ENCODE measurements around the gene TRIM7.
"Not testable (repeated sequence)": the region's sequence is repeated elsewhere in the genome, so short reads cannot be mapped to it uniquely, and the experiment has no call there.

TRIM7 gene

DNA sequence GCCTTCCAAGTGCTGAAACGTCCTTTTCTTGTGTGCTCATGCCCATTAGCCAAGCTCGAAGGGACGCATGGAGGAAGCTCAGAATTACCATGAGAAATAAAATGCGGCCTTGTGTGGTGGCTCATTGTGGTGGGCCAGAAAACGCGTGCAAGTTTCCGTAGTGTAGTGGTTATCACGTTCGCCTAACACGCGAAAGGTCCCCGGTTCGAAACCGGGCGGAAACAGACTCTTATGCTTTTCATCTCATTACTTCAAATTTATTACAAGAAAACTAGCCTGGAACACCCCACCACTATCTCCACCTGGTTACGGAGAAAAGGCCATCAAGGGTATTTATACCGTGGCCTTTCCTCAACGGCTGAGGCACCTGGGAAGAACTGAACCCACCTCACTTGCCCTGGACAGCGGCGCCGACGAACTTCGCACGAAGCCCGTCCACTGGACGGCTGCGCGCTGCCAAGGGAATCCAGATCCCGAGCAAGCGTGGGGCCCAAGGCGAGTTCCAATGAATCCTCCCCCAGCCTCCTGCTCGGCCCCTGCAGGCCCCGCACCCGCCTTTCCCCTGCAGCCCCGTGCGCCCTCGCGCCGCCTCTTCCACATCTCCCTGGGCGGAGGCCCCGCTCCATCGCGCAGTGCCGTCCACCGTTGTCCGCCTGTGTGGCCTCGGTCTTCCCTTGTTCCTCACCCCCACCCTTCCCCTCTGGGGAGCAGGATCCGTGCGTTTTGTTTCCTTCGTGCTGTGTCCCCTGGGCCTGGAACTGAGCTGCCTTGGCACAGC is 35.3 kb downstream of the TRIM7 start:
- not testable (repeated sequence) for DNase-seq

DNA sequence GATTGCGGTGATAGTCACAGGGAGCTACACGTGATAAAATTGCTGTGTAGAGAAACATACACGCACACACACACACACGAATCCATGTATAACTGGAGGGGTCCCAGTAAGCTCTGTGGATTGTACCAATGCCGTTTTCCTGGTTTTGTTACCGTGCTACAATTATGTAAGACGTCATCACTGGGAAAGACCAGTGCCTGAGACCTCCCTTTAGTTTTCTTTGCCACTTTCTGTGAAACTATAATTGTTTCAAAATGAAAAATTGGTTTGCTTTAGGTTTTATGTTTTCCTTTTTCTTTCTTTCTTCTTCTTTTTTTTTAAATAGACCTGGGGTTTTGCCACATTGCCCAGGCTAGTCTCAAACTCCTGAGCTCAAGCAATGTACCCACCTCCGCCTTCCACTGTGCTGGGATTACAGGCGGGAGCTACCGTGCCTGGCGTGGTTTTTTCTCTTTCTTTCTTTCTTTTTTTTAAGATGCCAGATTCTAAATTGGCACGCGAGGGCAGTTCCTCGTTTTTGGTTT is 36.3 kb downstream of the TRIM7 start:
- no peak for DNase-seq

DNA sequence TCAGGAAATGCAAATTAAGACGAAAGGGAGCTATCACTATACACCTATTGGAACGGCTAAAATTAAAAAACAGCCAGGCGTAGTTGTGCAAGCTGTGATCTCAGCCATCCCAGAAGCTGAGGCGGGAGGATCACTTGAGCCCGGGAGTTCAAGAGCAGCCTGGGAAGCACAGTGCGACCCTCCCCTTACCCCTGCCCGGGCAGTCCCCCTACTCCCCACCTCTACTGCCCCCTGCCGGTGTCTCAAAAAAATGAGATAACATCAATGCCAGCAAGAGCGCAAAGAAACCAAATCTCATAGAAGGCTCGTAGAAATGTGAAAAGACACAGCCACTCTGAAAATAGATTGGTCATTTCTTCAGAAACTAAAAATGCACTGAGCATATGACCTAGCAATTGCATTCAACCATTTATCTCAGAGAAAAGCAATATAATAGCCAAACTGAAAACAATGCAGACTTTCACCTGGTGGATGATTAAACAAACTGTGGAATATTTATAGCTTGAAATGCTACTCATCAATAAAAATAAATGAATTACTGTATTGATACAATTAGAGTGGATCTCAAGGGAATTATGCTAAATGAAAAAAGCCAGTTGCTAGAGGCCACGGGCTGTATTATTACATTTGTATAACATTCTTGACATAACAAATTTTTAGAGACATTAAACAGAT is 37.0 kb downstream of the TRIM7 start:
- no peak for DNase-seq

DNA sequence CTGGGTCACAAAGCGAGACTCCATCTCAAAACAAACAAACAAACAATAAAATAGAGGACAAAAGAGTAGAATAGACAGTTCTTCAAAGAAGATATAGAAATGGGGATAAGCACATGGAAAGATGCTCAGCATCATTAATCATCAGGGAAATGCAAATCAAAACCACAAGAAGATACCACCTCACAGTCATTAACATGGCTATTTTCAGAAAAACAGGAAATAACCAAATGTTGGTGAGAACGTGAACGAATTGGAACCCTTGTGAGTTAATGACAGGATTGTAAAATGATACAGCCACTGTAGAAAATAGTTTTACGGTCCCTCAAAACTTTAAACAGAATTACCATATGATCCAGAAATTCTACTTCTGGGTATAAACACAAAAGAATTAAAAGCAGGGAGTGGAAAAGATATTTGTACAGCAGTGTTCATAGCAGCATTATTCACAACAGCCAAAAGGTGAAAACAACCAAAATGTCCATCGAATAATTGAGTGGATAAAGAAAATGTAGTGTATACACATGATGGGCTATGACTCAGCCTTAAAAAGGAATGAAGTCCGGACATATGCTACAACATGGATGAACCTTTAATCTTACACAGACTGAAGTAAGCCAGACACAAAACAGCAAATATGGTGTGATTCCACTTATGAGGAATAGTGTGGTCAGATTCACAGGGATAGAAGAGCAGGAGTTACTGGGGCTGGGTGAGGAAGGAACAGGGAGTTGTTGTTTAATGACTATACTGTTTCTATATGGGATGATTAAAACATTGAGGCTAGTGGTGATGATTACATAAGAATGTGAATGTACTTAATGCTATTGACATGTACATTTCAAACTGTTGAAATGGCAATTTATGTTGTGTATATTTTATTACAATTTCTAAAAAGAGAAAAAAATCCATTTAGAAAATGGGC is 37.9 kb downstream of the TRIM7 start:
- DNase-seq, result no peak

DNA sequence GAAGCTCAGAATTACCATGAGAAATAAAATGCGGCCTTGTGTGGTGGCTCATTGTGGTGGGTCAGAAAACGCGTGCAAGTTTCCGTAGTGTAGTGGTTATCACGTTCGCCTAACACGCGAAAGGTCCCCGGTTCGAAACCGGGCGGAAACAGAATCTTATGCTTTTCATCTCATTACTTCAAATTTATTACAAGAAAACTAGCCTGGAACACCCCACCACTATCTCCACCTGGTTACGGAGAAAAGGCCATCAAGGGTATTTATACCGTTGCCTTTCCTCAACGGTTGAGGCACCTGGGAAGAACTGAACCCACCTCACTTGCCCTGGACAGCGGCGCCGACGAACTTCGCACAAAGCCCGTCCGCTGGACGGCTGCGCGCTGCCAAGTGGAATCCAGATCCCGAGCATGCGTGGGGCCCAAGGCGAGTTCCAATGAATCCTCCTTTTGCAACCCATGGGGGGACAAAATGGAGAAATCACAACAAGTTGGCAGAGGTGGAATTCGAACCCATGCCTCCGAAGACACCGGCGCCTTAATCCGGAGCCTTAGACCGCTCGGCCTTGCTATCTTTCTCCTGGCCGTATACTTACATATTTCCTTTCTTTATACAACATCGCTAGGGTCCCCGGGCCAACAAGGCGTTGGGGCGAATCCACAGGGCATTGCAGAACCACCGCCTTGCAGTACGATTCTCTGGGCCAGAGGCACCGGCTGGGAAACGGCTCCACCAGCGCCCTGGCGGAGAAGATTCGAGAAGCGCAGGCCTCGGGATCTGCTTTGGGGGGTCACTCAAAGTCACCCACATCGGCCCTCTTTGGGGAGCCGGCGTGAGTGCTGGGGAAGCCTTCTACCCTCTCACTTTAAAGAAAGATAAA is 40.7 kb downstream of the TRIM7 start:
- DNase-seq, result no peak

DNA sequence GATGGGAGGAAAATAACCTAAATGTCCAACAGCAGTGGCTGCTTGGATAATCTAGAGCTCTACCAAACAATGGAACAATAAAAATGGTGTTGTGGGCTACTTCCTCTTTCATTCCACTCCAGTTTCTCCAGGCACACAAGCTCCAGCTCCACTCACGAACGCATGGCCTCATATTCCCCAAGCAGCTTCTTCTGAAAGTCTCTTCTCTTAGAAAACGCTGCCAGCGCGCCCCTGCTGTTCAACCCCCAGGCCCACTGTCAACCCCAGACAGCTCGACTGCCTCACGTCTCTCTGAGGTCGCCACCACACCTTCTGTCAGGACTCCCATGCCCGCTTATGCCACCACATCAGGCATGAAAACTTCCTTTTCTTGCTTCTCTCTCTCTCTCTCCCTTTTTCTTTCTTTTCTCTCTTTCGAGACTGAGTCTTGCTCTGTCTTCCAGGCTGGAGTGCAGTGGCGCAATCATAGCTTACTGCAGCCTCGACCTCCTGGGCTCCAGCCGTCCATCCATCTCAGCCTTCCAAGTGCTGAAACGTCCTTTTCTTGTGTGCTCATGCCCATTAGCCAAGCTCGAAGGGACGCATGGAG is 41.4 kb downstream of the TRIM7 start:
- DNase-seq, result no peak

DNA sequence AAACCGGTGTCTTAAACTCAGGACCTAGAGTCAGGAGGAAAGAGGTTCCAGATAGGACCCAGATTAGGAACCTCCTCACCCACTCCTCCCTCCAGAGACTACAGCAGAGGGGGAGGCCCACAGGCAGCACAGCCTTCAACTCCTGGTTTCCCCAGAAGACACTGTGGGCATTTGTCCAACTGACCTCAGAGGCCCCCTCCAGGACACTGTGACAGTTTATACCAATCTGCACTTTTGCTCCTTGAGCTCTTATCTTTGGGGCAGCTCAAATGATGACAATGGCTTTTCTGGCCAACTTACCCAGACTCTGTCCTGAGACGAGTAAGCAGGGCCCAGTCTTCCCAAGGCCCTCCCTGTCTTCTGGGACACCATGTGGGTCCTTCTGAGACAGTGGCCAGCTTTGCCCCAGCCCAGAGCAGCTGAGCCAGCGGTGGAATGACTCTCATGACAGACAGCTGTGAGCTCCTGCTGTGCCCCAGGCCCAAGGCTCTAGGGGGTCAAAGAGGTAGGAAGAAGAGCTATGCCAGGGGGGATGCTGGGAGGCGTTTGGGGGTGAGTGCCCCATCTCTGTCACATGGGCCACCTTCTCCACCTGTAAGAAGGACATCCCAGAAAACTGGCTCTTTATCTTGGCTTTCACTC is 43.3 kb downstream of the TRIM7 start:
- DNase-seq, result no peak

DNA sequence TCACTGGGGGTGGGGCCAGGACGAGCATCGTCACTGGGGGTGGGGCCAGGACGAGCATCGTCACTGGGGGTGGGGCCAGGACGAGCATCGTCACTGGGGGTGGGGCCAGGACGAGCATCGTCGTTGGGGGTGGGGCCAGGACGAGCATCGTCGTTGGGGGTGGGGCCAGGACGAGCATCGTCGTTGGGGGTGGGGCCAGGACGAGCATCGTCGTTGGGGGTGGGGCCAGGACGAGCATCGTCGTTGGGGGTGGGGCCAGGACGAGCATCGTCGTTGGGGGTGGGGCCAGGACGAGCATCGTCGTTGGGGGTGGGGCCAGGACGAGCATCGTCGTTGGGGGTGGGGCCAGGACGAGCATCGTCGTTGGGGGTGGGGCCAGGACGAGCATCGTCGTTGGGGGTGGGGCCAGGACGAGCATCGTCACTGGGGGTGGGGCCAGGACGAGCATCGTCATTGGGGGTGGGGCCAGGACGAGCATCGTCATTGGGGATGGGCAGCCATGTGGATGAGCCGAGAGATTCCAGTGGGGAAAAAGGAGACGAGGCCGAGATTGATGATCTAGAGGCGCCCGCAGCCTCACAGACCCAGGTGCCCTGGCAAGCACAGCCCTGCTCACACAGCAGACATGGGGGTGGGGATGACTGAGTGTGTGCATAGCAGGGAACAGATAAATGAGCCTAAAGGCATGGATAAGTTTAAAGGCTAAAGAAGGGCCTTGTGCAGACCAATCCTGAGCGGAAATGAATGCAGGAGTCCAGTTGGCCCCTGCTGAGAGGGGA is 44.1 kb downstream of the TRIM7 start:
- DNase-seq, result not testable (repeated sequence)

DNA sequence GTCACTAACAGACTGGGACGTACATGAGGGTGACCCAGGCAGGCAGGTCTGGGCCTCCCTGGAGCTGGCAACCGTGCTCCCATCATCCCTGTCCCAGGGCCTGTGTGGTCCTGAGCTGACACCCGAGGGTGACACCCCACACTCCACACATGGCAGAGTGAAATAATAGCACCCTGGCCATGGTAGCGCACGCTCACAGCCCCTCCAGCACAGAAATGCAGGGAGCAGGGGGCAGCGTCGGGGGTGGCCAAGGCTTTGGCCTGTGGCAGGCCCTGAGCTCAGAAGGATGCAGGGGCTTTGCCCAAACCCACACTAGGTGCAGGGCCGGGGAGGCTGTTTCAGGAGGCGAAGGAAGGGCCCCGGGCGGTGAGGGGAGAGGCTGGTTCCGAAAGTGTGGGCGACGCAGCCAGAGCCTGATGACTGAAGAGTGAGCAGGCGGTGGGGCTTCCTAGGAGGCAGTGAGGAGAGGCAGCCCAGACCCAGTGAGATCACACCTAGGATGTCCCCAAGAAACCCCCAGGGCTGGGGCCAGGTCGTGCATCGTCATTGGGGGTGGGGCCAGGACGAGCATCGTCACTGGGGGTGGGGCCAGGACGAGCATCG is 44.7 kb downstream of the TRIM7 start:
- DNase-seq, result no peak

DNA sequence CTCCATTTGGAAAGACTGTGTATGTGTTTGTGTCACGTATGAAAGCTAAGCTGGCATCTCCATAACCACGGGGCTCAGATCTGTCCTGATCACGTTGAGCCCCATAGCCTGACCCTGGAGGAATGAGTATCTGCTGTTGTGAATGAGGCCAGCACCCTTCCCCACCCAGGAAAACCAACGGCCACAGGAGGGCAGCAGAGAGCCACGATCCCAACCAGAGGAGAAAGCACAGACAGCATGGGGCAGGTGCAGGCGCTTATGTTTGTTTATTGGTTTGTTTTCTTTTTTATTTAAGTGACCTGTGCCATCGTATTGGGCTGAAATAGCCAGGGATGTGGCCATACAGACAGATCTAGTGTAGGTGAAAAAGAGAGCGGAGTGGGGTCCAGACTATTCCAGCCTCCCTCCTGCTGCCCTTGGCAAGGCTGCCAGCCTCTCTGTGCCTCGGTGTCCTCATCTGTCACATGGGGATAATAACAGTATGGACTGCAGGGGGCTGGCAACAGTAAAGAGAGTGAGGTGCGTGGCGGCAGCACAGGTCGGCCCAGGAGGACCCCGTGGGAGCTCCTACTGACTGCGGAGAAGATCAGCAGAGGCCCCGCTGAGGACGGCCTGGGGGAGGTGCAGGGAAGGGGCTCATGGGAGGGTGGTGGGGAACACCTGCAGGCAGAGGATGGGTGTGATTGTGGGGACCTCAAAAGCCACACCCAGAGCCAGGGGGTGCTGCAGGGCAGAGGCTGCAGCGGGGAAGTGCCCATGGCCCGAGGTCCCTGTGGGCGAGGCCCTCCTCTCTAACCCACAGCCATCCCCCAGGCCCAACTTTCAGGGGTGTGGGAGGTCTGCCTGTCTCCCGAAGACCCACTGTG is 45.5 kb downstream of the TRIM7 start:
- no peak for DNase-seq

DNA sequence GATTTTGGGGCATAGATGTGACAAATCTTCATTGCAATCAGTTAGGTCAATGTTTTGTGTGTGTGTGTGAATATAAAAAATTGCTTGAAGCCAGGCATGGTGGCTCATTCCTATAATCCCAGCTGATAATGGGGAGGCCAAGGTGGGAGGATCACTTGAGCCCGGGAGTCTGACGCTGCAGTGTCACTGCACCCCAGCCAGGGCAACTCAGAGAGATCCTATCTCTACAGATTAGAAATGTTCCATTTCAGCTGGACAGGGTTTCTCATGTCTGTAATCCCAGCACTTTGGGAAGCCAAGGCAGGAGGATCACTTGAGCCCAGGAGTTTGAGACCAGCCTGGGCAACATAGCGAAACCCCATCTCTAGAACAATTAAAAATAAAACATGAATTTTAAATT is 46.1 kb downstream of the TRIM7 start:
- DNase-seq, result no peak

DNA sequence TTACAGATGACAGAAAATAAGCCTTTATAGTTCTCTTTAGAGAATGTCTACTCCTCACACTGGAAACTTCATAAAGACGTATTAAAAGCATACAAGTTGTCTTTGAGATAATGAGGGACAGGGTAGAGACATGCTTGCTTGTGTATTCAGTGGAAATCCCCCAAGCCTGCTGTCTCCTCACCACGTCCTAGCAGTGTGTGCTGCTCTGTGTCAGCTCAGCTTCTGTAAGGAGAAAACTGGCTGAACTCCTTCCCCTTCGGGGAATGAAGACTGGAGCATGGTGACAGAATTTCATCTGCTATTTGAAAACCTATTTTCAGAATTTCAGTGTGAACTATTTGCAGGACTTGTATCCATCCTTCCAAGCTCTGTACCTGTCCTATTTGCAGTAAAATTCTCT is 48.2 kb downstream of the TRIM7 start:
- no peak for DNase-seq

DNA sequence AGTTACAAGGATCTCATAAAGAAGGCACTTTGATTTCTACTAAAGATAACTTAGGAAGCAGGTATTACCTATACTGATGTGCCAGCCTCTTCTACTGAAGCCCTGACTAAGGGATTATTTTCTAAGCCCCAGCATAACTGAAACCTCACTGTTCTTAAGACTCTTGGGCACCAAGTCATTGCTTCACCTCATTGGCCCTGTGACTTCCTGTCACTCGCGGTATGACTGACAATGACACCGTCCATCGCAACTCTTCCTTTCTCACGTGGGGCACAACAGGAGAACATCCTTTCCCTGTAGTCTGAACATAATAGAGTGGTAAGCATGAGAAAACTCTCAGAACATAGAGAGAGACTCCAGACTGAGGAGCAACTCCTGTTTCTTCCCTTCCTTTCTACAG is 51.2 kb downstream of the TRIM7 start:
- no peak for DNase-seq

DNA sequence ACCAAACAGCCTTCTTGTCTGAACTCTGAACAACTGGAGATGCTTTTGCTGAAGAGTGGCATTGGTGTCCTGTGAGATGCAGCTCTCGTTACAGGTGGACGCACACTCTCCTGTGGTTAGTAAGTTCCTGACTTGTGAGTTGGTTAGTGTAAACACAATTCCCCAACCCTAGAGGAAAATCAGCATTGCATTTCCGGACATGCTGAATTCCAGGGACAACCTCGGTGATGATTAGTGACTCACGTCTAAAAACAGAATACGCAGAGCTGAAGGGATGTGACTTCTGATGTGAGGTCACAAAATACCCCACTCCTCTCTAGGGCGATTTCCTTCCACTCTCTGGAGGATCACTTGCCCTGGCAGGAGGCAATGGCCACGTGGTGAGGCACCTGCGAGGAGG is 52.6 kb downstream of the TRIM7 start:
- DNase-seq, result no peak

DNA sequence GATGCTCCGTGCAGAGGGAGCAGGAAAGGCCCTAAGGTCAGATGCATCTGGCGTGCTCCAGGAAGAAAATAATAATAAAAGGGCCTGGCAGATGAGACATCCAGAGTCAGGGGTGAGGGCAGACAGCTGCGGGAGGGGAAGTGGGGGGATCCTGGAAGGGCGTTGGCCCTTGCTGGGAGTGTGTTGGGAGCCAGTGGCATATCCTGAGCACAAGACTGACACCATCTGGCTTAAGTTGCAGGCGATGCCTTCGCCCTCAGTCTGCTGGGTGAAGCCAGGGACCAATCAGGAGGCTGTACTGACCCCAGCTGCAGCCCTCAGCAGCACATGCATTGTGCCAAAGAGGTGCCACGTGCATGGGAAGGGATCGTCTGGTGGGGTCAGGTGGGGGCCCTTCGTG is 53.9 kb downstream of the TRIM7 start:
- no peak for DNase-seq

DNA sequence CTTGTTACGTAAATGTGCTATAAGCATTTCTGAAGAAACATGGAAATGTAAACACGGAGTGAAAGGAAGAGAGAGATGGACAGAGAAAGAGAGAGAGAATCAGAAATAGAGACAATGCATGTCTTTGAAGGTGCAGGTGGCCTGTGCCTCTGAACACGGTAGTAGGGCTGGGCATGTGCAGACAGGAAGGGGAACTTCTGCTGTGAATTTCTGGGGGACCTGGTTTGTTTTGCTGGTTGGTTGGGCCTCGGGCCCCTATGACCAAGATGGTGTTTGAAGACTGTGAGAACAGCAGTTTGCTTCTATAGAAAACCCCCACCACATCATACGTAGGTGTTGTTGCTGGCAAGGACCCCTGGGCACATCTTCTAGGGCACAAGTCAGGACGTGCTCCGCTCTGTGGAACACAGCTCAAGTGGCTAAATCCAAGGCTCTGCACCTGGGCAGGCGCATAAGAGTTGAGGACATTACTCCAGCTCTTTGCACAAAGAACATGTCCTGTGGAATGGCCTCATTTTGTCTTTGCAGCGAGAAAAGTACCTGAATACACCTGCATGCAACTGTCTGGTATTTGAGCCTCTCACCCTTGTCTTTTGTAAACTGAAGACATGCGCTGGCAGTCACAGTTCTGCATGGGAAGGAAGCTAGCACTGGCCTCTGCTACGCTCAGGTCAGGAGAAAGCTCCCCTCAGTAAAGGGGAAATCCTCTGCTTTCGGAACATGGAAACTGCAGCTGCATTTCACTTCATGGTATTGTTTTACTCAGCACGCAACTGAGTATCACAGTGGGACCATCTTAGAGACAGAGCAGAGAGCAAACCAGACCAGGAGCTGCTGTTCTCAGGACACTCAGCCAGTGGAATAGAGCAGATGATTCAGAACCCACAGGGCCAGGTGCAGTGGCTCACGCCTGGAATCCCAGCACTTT is 54.9 kb downstream of the TRIM7 start:
- DNase-seq, result no peak

DNA sequence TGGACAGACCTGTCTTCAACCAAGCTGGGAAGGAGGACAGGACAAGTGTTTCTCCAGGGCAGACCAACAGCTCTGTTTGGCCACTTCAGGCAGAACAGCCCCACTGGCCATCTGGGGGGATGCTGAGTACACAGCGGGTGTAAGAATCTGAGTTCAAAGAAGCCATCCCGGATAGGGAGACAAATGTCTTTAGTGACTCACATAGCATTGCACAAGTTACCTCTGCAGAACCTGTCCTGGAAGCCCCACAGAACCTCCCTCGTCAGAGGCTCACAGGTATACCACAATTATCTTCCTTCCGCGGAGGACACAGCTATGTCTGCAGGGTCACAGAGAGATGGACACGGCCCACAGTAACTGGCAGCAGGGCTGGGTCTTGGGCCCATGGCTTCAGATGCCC is 55.6 kb downstream of the TRIM7 start:
- DNase-seq, result no peak
